K562 (cell line): ENCODE data around the gene TSPY8. TPM values are rescaled to one million over a fixed set of nuclear protein-coding genes. Genes with fewer than 3 reads are reported as not detected.
"Not testable (repeated sequence)": the region's sequence is repeated elsewhere in the genome, so short reads cannot be mapped to it uniquely, and the experiment has no call there.

Experiments
- ATAC-seq: fragments of 200-7000 bp; cut with Tn5 transposase; 3 replicates; pipeline ENCODE4 v1.9.1; 2020; ENCODE audit warnings: moderate library complexity
- Bru-seq: library from RNA; stranded (reverse); fragments of 400-500 nt; gene quantifications from one replicate; lab custom pipeline; 2021; lab: Mats Ljungman, UMichigan
- BruChase-seq, 2 experiments: library from RNA; stranded (reverse); fragments of 400-500 nt; gene quantifications; one replicate each; lab custom pipeline; 2021; lab: Mats Ljungman, UMichigan
- BruUV-seq: library from RNA; stranded (reverse); fragments of 400-500 nt; replicated peaks from 2 replicates; lab custom pipeline; 2021; lab: Mats Ljungman, UMichigan
- CTCF ChIA-PET: fragments of 300-600 bp; formaldehyde crosslinking; extraction: SDS; loops from one replicate; lab custom pipeline; 2021; ENCODE audit warnings: low intra/inter-chr PET ratio; lab: Yijun Ruan, JAX
- POLR2A ChIA-PET: fragments of 300-600, 350-650 bp; sonication (Branson Sonifier 250); formaldehyde crosslinking; extraction: SDS; loops from one replicate; lab custom pipeline; 2021; ENCODE audit warnings: antibody characterized with exemption, inconsistent platforms; lab: Yijun Ruan, JAX
- DNase-seq, 4 experiments: peaks; one replicate each; pipeline versions ENCODE4 v3.0.0 to v3.0.0-alpha.2; 2011 to 2018; ENCODE audit warnings: low spot score in 3 of 4, mixed read lengths in 3 of 4; ENCODE audit errors: extremely low read depth in 1 of 4
- FAIRE-seq: peaks from 2 replicates; lab custom pipeline; 2011; peaks lifted over from hg19 to GRCh38; lab: Jason Lieb, UNC
- H2AFZ ChIP-seq: 2 replicates; pipeline ENCODE4 v1.6.0; 2011; ENCODE audit warnings: low read depth, low read length, control low read depth, inconsistent platforms
- H3K27ac ChIP-seq: fragments of 200-600 bp; 3 replicates; pipeline ENCODE4 v1.8.0; 2011; ENCODE audit warnings: low read depth, mild to moderate bottlenecking, control low read depth, inconsistent platforms, low read length, moderate library complexity, mixed read lengths; ENCODE audit errors: extremely low read depth
- H3K27me3 ChIP-seq, 2 experiments: fragments of 300-600 bp in 1 of 2; 2 replicates in 1 of 2; 3 replicates in 1 of 2; pipeline versions ENCODE4 v1.6.0 to v1.8.0; 2011; ENCODE audit warnings: inconsistent platforms in 2 of 2, low read length in 2 of 2, mild to moderate bottlenecking in 1 of 2, mixed read lengths in 1 of 2, moderate library complexity in 1 of 2; ENCODE audit not compliant: control insufficient read depth in 2 of 2, insufficient read depth in 2 of 2
- H3K36me3 ChIP-seq: fragments of 300-600 bp; 3 replicates; pipeline ENCODE4 v1.8.0; 2011; ENCODE audit warnings: mild to moderate bottlenecking, low read length, inconsistent platforms; ENCODE audit not compliant: control insufficient read depth, insufficient read depth
- H3K4me1 ChIP-seq, 2 experiments: fragments of 200-600 bp in 1 of 2; replicated peaks in 1 of 2; 2 replicates in 1 of 2; 3 replicates in 1 of 2; pipeline versions ENCODE4 v1.5.1 to v1.8.0; 2011; ENCODE audit warnings: inconsistent platforms in 2 of 2, low read length in 2 of 2, mild to moderate bottlenecking in 1 of 2, mixed read lengths in 1 of 2, moderate library complexity in 1 of 2; ENCODE audit not compliant: control insufficient read depth in 2 of 2, insufficient read depth in 2 of 2
- H3K4me2 ChIP-seq: 2 replicates; pipeline ENCODE4 v1.6.1; 2011; ENCODE audit warnings: low read length, control low read depth, inconsistent platforms, mixed read lengths; ENCODE audit not compliant: insufficient read depth
- H3K4me3 ChIP-seq: fragments of 200-600 bp; sonication (generic), shearing (Covaris generic); 2 replicates; pipeline ENCODE4 v1.5.1; 2016; ENCODE audit warnings: control low read depth, inconsistent platforms
- H3K79me2 ChIP-seq: fragments of 200-600 bp; 3 replicates; pipeline ENCODE4 v1.8.0; 2011; ENCODE audit warnings: low read length, inconsistent platforms; ENCODE audit not compliant: control insufficient read depth, insufficient read depth
- H3K9ac ChIP-seq, 2 experiments: 2 replicates each; pipeline versions ENCODE4 v1.6.0 to v1.6.1; 2011; ENCODE audit warnings: low read depth in 2 of 2, low read length in 2 of 2, control low read depth in 1 of 2, inconsistent platforms in 1 of 2, mild to moderate bottlenecking in 1 of 2, mixed read lengths in 1 of 2; ENCODE audit not compliant: insufficient read depth in 1 of 2
- H3K9me1 ChIP-seq: one replicate; pipeline ENCODE4 v1.6.0; 2011; ENCODE audit warnings: inconsistent platforms, mild to moderate bottlenecking, low read length, moderate library complexity; ENCODE audit not compliant: control insufficient read depth, insufficient read depth
- H3K9me3 ChIP-seq: replicated peaks from 2 replicates; pipeline ENCODE4 v1.5.1; 2011; ENCODE audit warnings: low read depth, low read length, inconsistent platforms; ENCODE audit not compliant: control insufficient read depth, insufficient read depth
- H4K20me1 ChIP-seq: replicated peaks from 2 replicates; pipeline ENCODE4 v1.6.1; 2011; ENCODE audit warnings: low read length, inconsistent platforms, mixed read lengths; ENCODE audit not compliant: control insufficient read depth, insufficient read depth
- ETS2 ChIP-seq: IDR thresholded peaks from 2 replicates; pipeline ENCODE4 v1.6.1; 2016; ENCODE audit warnings: borderline replicate concordance, missing genetic modification characterization, mild to moderate bottlenecking, moderate library complexity, missing compliant biosample characterization; ENCODE audit not compliant: poor library complexity, severe bottlenecking
- PCBP1 ChIP-seq: fragments of 200-400 bp; formaldehyde crosslinking; IDR thresholded peaks from 2 replicates; pipeline ENCODE4 v1.6.1; 2018; ENCODE audit warnings: mild to moderate bottlenecking, low read depth, low read length; ENCODE audit not compliant: poor library complexity, severe bottlenecking
- ZNF347 ChIP-seq: fragments of 450-650 bp; formaldehyde crosslinking; IDR thresholded peaks from 2 replicates; pipeline ENCODE4 v1.4.0; 2020; ENCODE audit warnings: low read depth, mild to moderate bottlenecking, moderate library complexity
- WGBS: fragments of 100-300 bp; shearing (Covaris generic); methylation state at CpG from one replicate; pipeline ENCODE4 v1.1.6; 2016; ENCODE audit warnings: low coverage, mixed read lengths; ENCODE audit not compliant: insufficient coverage; ENCODE audit errors: missing lambda C conversion rate; 5-methylcytosine and 5-hydroxymethylcytosine counted together
- in situ Hi-C: fragments of 300-500 bp; cut with MboI; formaldehyde crosslinking; loops from 4 replicates; pipeline ENCODE4 v1.15.0; 2018; ENCODE audit warnings: inconsistent platforms, mixed read lengths
- intact Hi-C: fragments of 100-400 bp; cut with micrococcal nuclease; formaldehyde crosslinking; loops from 2 replicates; pipeline ENCODE4 v1.14.2; 2022
- long read RNA-seq, 3 experiments: library from polyadenylated mRNA in 2 of 3; library from RNA in 1 of 3; unstranded in 2 of 3; stranded (forward) in 1 of 3; transcript quantifications; one replicate each; pipeline ENCODE4 v2.0.0, GENCODE V29; 2019 to 2022
- polyA minus RNA-seq, 3 experiments: library from RNA; depleted of rRNA, polyadenylated mRNA; stranded (reverse); fragments of >200 nt; gene quantifications; 2 replicates each; pipeline ENCODE4 v1.2.3, GENCODE V29; 2011
- polyA plus RNA-seq, 8 experiments: library from polyadenylated mRNA; depleted of rRNA in 4 of 8; stranded (reverse) in 5 of 8; unstranded in 3 of 8; fragments of >200 nt; fragmentation: Nextera tagmentation in 2 of 8; fragmentation: Illumina TruSeq in 1 of 8; extraction: Ambion mirVana in 2 of 8; extraction: Trizol in 1 of 8; gene quantifications; 2 replicates each; pipeline versions ENCODE4 v1.2.1 to v1.2.3, GENCODE V29; 2011 to 2014; ENCODE audit warnings: inconsistent platforms in 1 of 8, missing spikeins in 1 of 8
- total RNA-seq, 7 experiments: library from RNA; depleted of rRNA in 6 of 7; stranded (reverse); fragments of >200 nt in 6 of 7; fragmentation: Illumina TruSeq in 2 of 7; extraction: Trizol in 2 of 7; gene quantifications; 2 replicates each; pipeline versions ENCODE4 v1.2.1 to v1.2.3, GENCODE V29; 2011 to 2021; ENCODE audit warnings: low replicate concordance in 1 of 7

TSPY8 gene, protein sequence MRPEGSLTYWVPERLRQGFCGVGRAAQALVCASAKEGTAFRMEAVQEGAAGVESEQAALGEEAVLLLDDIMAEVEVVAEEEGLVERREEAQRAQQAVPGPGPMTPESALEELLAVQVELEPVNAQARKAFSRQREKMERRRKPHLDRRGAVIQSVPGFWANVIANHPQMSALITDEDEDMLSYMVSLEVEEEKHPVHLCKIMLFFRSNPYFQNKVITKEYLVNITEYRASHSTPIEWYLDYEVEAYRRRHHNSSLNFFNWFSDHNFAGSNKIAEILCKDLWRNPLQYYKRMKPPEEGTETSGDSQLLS
- not detected in 2 replicates for total RNA-seq (2011; cell fraction: chromatin; rRNA removed; ENCODE audit: low replicate concordance)
- total RNA-seq (2011; cell fraction: nucleolus; rRNA removed), result not detected in 2 replicates
- not detected in 2 replicates for total RNA-seq (2011; cell fraction: nucleoplasm; rRNA removed)
- total RNA-seq (2014; rRNA removed) (not detected in 2 replicates), total RNA-seq (2014; rRNA removed; fragmentation: Illumina TruSeq; extraction: Trizol) (not detected in 2 replicates), total RNA-seq (2015; rRNA removed; fragmentation: Illumina TruSeq; extraction: Trizol) (not detected in 2 replicates), total RNA-seq (2021) (not detected in 2 replicates), polyA plus RNA-seq (2011; rRNA removed) (not detected in 2 replicates), polyA plus RNA-seq (2014; fragmentation: Illumina TruSeq; extraction: Trizol) (not detected in 2 replicates), polyA plus RNA-seq (2014; fragmentation: Nextera tagmentation; extraction: Ambion mirVana) (not detected), polyA plus RNA-seq (2014; rRNA removed) (not detected in 2 replicates), polyA minus RNA-seq (2011; rRNA and poly(A)+ RNA removed) (not detected in 2 replicates), Bru-seq, nascent RNA (not detected), BruChase-seq, experiment 1, labeled RNA remaining after a 2-hour chase (not detected), BruChase-seq, experiment 2, labeled RNA remaining after a 6-hour chase (not detected)
- polyA plus RNA-seq (2011; cell fraction: cytosol; rRNA removed), result not detected in 2 replicates
- polyA plus RNA-seq (2011; cell fraction: nucleus; rRNA removed), result not detected in 2 replicates
- not detected in 2 replicates for polyA plus RNA-seq (2012)
- polyA minus RNA-seq (2011; cell fraction: cytosol; rRNA and poly(A)+ RNA removed), result not detected in 2 replicates
- polyA minus RNA-seq (2011; cell fraction: nucleus; rRNA and poly(A)+ RNA removed), result not detected in 2 replicates
- long read RNA-seq, experiment 1, result 0 reads
- long read RNA-seq, experiment 2, result 0 reads
- long read RNA-seq, experiment 3, result 0 reads

DNA sequence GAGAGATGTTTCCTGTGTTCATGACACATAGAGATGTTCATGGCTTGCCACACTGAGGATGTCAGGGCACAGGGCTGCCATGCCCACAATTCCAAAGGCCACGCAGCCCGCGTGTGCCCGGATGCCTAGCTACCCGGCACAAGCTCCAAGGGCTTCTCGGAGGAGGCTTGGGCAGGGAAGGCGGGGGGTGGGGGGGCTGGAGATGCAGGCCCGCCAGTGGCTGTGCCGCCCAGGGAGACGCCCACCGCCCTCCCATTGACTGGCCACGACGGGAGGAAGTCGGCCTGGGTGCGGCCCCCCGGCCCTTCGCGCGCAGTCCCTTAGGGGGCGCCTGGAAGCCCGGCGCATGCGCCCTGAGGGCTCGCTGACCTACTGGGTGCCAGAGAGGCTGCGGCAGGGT lies at the start of gene TSPY8:
TSS of gene TSPY8 (plus strand) at position 301 of the 400 bp plus-strand sequence. CDS start at position 347, 46 bp downstream.
- H3K9ac ChIP-seq, H3K79me2 ChIP-seq, CTCF ChIA-PET, H3K27ac ChIP-seq, DNase-seq, POLR2A ChIA-PET, FAIRE-seq, H3K9me3 ChIP-seq, in situ Hi-C loops, H3K4me3 ChIP-seq, H3K27me3 ChIP-seq, H4K20me1 ChIP-seq, H3K36me3 ChIP-seq, H3K4me2 ChIP-seq, ATAC-seq, H2AFZ ChIP-seq, intact Hi-C loops, H3K4me1 ChIP-seq, H3K9me1 ChIP-seq, BruUV-seq: not testable (repeated sequence)
- no CpG with 5 or more reads among the region's 25 CpGs for WGBS

DNA sequence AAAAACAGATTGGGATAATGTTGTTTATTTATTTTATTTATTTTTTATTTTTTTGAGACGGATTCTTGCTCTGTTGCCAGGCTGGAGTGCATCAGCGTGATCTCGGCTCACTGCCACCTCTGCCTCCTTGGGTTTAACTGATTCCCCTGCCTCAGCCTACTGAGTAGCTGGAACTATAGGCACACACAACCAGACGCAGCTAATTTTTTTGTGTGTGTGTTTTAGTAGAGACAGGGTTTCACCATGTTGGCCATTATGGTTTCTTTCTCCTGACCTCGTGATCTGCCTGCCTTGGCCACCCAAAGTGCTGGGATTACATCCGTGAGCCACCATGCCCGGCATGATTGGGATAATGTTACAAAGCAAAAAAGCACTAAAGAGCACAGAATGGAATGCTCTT lies 36.6 kb upstream of the TSPY8 start:
- FAIRE-seq, result no peak

DNA sequence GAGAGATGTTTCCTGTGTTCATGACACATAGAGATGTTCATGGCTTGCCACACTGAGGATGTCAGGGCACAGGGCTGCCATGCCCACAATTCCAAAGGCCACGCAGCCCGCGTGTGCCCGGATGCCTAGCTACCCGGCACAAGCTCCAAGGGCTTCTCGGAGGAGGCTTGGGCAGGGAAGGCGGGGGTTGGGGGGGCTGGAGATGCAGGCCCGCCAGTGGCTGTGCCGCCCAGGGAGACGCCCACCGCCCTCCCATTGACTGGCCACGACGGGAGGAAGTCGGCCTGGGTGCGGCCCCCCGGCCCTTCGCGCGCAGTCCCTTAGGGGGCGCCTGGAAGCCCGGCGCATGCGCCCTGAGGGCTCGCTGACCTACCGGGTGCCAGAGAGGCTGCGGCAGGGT lies 20.4 kb upstream of the TSPY8 start, which contains the start of gene TSPY4:
TSS of gene TSPY4 (plus strand) at position 301 of the 400 bp plus-strand sequence. CDS start at position 347, 46 bp downstream.
- H3K27ac ChIP-seq, in situ Hi-C loops, H3K27me3 ChIP-seq, H3K4me2 ChIP-seq, ATAC-seq, H3K36me3 ChIP-seq, H3K9me3 ChIP-seq, H3K9me1 ChIP-seq, BruUV-seq, H3K4me3 ChIP-seq, POLR2A ChIA-PET, H3K4me1 ChIP-seq, FAIRE-seq, intact Hi-C loops, H4K20me1 ChIP-seq, H3K79me2 ChIP-seq, CTCF ChIA-PET, H3K9ac ChIP-seq, DNase-seq, H2AFZ ChIP-seq: not testable (repeated sequence)
- WGBS, result no CpG with 5 or more reads among the region's 26 CpGs

More for the DNA sequence above, 36.6 kb upstream of the TSPY8 start:
- Histone ChIP-seq H2AFZ (no peak overlapping the region), H3K4me2 (no peak overlapping the region), H3K4me1 (no peaks in the 10 kb centered on the region), H3K79me2 (no peaks in the 10 kb centered on the region), H3K27me3 (no peaks in the 10 kb centered on the region), H3K4me3 (no peak overlapping the region), H3K36me3 (no peaks in the 10 kb centered on the region), H3K9me3 (no peaks in the 10 kb centered on the region), H3K9ac (no peak overlapping the region)
- intact Hi-C loops, result no loop called here
- no peak for DNase-seq
- no TSS peak for BruUV-seq
- CTCF ChIA-PET, result no interaction called here
- TF ChIP-seq ETS2 (tag), result no peak
- no peak for TF ChIP-seq ZNF347 (CRISPR knock-in tag)
- no peak for TF ChIP-seq PCBP1
- TF ChIP-seq, all 486 proteins: peak for 0
- POLR2A ChIA-PET, result no interaction called here
- no peak for ATAC-seq
- H3K9me1 ChIP-seq, result no peaks in the 10 kb centered on the region
- no CpG with 5 or more reads among the region's 7 CpGs for WGBS
- in situ Hi-C loops, result no loop called here
- H3K27ac ChIP-seq, result no peak overlapping the region
- no peaks in the 10 kb centered on the region for H4K20me1 ChIP-seq
